GM20000 (cell line): Measurements from ENCODE around the gene KAZN.
A peak's percentile ranks its signal among the peaks of the same experiment; 100 is the strongest.

ENCODE experiments used
- DNase-seq: peaks from one replicate; pipeline ENCODE4 v3.0.0; 2012; ENCODE audit warnings: low spot score
- CTCF ChIP-seq: IDR thresholded peaks from 2 replicates; pipeline ENCODE4 v1.5.1; 2012; ENCODE audit warnings: mild to moderate bottlenecking, control low read depth; ENCODE audit errors: extremely low read depth, missing control alignments

KAZN gene

GRCh38 chr1:14724678-14725077, 126.2 kb downstream of the KAZN start:
- no peak for TF ChIP-seq CTCF
- DNase-seq: no peak

GRCh38 chr1:14725238-14725637, 126.8 kb downstream of the KAZN start:
- DNase-seq: no peak
- TF ChIP-seq CTCF: no peak

GRCh38 chr1:14725695-14726094, 127.2 kb downstream of the KAZN start:
- no peak for TF ChIP-seq CTCF
- DNase-seq: no peak

- TF ChIP-seq CTCF: no peak
- no peak for DNase-seq
These were observed 128.1 kb downstream of the KAZN start for GRCh38 chr1:14726606-14727005.

- DNase-seq: no peak
- TF ChIP-seq CTCF: no peak
These were observed 130.0 kb downstream of the KAZN start for GRCh38 chr1:14728516-14728915.

GRCh38 chr1:14732728-14733047, 134.2 kb downstream of the KAZN start:
- DNase-seq: no peak
- TF ChIP-seq CTCF: no peak

- TF ChIP-seq CTCF: no peak
- peak; percentile 46 for DNase-seq
These were observed 134.7 kb downstream of the KAZN start for GRCh38 chr1:14733048-14733778.

- DNase-seq: no peak
- no peak for TF ChIP-seq CTCF
These were observed 135.3 kb downstream of the KAZN start for GRCh38 chr1:14733779-14734140.
